ENCODE measurements around the gene EPG5. TPM values are rescaled to one million over a fixed set of nuclear protein-coding genes. Genes with fewer than 3 reads are reported as not detected.
A peak's percentile ranks its signal among the peaks of the same experiment; 100 is the strongest.

Gene EPG5
- total RNA-seq, 1 experiment from 2014 or later: 22.7 TPM

DNA sequence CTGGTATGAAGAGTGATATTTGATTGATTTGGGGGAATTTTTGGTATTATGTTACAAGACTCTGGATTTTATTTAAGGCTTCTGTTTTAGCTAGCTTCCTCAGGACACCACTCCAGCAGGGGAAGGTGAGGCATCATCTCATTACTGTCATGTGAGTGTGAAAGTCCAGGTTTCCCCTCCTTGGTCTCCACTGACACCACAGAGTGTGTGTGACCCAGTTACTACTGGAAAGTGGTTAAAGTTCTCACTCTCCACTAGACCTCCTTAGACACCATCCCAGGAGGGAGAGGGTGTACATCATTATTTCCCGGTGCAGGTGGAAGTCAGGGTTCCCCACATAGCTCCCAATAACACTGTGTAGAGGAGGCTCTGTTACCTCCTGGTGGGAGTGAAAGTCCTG is 35.8 kb upstream of the EPG5 start (continued):
- TF ChIP-seq, protein P1, sequence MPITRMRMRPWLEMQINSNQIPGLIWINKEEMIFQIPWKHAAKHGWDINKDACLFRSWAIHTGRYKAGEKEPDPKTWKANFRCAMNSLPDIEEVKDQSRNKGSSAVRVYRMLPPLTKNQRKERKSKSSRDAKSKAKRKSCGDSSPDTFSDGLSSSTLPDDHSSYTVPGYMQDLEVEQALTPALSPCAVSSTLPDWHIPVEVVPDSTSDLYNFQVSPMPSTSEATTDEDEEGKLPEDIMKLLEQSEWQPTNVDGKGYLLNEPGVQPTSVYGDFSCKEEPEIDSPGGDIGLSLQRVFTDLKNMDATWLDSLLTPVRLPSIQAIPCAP (CRISPR knock-in tag; IDR thresholded peaks at IDR 0.05): no peak
- no peak for TF ChIP-seq NFYB (CRISPR knock-in tag; conservative IDR thresholded peaks at IDR 0.05; ENCODE audit: low read depth)
- TF ChIP-seq SOX15 (CRISPR knock-in tag; IDR thresholded peaks at IDR 0.05): no peak
- TF ChIP-seq MXD4 (CRISPR knock-in tag; IDR thresholded peaks at IDR 0.05; ENCODE audit: borderline replicate concordance): no peak
- TF ChIP-seq, protein P2, sequence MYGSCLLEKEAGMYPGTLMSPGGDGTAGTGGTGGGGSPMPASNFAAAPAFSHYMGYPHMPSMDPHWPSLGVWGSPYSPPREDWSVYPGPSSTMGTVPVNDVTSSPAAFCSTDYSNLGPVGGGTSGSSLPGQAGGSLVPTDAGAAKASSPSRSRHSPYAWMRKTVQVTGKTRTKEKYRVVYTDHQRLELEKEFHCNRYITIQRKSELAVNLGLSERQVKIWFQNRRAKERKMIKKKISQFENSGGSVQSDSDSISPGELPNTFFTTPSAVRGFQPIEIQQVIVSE (CRISPR knock-in tag; IDR thresholded peaks at IDR 0.05; ENCODE audit: borderline replicate concordance): no peak
- TF ChIP-seq, protein P3, sequence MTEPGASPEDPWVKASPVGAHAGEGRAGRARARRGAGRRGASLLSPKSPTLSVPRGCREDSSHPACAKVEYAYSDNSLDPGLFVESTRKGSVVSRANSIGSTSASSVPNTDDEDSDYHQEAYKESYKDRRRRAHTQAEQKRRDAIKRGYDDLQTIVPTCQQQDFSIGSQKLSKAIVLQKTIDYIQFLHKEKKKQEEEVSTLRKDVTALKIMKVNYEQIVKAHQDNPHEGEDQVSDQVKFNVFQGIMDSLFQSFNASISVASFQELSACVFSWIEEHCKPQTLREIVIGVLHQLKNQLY (CRISPR knock-in tag; IDR thresholded peaks at IDR 0.05): no peak
- no peak for TF ChIP-seq ESRRA (CRISPR knock-in tag; IDR thresholded peaks at IDR 0.05; ENCODE audit: borderline replicate concordance)
- TF ChIP-seq ZNF317 (CRISPR knock-in tag; IDR thresholded peaks at IDR 0.05; ENCODE audit: borderline replicate concordance, low read depth): no peak
- TF ChIP-seq ZBTB21 (CRISPR knock-in tag; IDR thresholded peaks at IDR 0.05; ENCODE audit: borderline replicate concordance): no peak
- TF ChIP-seq, protein P4, sequence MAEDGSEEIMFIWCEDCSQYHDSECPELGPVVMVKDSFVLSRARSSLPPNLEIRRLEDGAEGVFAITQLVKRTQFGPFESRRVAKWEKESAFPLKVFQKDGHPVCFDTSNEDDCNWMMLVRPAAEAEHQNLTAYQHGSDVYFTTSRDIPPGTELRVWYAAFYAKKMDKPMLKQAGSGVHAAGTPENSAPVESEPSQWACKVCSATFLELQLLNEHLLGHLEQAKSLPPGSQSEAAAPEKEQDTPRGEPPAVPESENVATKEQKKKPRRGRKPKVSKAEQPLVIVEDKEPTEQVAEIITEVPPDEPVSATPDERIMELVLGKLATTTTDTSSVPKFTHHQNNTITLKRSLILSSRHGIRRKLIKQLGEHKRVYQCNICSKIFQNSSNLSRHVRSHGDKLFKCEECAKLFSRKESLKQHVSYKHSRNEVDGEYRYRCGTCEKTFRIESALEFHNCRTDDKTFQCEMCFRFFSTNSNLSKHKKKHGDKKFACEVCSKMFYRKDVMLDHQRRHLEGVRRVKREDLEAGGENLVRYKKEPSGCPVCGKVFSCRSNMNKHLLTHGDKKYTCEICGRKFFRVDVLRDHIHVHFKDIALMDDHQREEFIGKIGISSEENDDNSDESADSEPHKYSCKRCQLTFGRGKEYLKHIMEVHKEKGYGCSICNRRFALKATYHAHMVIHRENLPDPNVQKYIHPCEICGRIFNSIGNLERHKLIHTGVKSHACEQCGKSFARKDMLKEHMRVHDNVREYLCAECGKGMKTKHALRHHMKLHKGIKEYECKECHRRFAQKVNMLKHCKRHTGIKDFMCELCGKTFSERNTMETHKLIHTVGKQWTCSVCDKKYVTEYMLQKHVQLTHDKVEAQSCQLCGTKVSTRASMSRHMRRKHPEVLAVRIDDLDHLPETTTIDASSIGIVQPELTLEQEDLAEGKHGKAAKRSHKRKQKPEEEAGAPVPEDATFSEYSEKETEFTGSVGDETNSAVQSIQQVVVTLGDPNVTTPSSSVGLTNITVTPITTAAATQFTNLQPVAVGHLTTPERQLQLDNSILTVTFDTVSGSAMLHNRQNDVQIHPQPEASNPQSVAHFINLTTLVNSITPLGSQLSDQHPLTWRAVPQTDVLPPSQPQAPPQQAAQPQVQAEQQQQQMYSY (CRISPR knock-in tag; IDR thresholded peaks at IDR 0.05): no peak
- TF ChIP-seq CREM (CRISPR knock-in tag; IDR thresholded peaks at IDR 0.05): no peak

DNA sequence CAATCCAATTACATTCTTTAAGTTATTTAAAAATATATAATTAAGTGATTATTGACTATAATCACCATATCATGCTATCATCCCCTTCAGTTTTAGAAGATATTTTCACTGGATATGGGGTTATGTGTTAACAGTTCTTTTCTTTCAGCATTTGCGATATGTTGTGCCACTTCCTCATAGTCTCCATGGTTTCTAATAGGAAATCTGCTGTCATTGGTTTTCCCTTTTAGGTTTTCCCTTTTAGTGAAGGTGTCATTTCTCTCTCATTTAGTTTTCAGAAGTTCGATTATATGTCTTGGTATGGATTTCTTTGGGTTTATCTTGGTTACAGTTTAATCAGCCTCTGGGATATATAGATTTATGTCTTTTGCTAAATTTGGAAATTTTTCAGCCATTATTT is 34.8 kb upstream of the EPG5 start:
- TF ChIP-seq, protein P5, sequence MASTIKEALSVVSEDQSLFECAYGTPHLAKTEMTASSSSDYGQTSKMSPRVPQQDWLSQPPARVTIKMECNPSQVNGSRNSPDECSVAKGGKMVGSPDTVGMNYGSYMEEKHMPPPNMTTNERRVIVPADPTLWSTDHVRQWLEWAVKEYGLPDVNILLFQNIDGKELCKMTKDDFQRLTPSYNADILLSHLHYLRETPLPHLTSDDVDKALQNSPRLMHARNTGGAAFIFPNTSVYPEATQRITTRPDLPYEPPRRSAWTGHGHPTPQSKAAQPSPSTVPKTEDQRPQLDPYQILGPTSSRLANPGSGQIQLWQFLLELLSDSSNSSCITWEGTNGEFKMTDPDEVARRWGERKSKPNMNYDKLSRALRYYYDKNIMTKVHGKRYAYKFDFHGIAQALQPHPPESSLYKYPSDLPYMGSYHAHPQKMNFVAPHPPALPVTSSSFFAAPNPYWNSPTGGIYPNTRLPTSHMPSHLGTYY (CRISPR knock-in tag; IDR thresholded peaks at IDR 0.05): no peak
- no peak for TF ChIP-seq ELF4 (CRISPR knock-in tag; IDR thresholded peaks at IDR 0.05; ENCODE audit: low read depth)
- TF ChIP-seq, protein P6, sequence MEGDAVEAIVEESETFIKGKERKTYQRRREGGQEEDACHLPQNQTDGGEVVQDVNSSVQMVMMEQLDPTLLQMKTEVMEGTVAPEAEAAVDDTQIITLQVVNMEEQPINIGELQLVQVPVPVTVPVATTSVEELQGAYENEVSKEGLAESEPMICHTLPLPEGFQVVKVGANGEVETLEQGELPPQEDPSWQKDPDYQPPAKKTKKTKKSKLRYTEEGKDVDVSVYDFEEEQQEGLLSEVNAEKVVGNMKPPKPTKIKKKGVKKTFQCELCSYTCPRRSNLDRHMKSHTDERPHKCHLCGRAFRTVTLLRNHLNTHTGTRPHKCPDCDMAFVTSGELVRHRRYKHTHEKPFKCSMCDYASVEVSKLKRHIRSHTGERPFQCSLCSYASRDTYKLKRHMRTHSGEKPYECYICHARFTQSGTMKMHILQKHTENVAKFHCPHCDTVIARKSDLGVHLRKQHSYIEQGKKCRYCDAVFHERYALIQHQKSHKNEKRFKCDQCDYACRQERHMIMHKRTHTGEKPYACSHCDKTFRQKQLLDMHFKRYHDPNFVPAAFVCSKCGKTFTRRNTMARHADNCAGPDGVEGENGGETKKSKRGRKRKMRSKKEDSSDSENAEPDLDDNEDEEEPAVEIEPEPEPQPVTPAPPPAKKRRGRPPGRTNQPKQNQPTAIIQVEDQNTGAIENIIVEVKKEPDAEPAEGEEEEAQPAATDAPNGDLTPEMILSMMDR (IDR thresholded peaks at IDR 0.05): no peak
- TF ChIP-seq ZNF317 (CRISPR knock-in tag; IDR thresholded peaks at IDR 0.05; ENCODE audit: borderline replicate concordance, low read depth): peak; percentile 91
- TF ChIP-seq, protein P7, sequence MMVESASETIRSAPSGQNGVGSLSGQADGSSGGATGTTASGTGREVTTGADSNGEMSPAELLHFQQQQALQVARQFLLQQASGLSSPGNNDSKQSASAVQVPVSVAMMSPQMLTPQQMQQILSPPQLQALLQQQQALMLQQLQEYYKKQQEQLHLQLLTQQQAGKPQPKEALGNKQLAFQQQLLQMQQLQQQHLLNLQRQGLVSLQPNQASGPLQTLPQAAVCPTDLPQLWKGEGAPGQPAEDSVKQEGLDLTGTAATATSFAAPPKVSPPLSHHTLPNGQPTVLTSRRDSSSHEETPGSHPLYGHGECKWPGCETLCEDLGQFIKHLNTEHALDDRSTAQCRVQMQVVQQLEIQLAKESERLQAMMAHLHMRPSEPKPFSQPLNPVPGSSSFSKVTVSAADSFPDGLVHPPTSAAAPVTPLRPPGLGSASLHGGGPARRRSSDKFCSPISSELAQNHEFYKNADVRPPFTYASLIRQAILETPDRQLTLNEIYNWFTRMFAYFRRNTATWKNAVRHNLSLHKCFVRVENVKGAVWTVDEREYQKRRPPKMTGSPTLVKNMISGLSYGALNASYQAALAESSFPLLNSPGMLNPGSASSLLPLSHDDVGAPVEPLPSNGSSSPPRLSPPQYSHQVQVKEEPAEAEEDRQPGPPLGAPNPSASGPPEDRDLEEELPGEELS (CRISPR knock-in tag; IDR thresholded peaks at IDR 0.05): no peak
- no peak for TF ChIP-seq ZNF396 (CRISPR knock-in tag; IDR thresholded peaks at IDR 0.05; ENCODE audit: borderline replicate concordance)

More for the DNA sequence above, 34.8 kb upstream of the EPG5 start:
- H3K4me3 Mint-ChIP-seq: no peak overlapping the region
- H3K36me3 Mint-ChIP-seq: 0 out of 2 replicates have a peak, but pooled peaks cover 3% of the 10 kb centered on the region
- peaks cover 19% of the 10 kb centered on the region for H3K9me3 Mint-ChIP-seq
- no peak for DNase-seq (ENCODE audit: low spot score)
- peaks cover 19% of the 10 kb centered on the region for H3K4me1 Mint-ChIP-seq
- ChIA-PET POLR2A (no interaction called here), CTCF (no interaction called here)
- H3K27me3 Mint-ChIP-seq (ENCODE audit: low read depth): no peaks in the 10 kb centered on the region
- no peak for ATAC-seq
- H3K27ac Mint-ChIP-seq: no peak overlapping the region

All from WTC11 (cell line).